ENCODE results near the gene TRPV6. TPM values are rescaled to one million over a fixed set of nuclear protein-coding genes. Genes with fewer than 3 reads are reported as not detected.
A peak's percentile ranks its signal among the peaks of the same experiment; 100 is the strongest.

The TRPV6 gene
- total RNA-seq, 1 donor from 2014 or later: not detected

DNA sequence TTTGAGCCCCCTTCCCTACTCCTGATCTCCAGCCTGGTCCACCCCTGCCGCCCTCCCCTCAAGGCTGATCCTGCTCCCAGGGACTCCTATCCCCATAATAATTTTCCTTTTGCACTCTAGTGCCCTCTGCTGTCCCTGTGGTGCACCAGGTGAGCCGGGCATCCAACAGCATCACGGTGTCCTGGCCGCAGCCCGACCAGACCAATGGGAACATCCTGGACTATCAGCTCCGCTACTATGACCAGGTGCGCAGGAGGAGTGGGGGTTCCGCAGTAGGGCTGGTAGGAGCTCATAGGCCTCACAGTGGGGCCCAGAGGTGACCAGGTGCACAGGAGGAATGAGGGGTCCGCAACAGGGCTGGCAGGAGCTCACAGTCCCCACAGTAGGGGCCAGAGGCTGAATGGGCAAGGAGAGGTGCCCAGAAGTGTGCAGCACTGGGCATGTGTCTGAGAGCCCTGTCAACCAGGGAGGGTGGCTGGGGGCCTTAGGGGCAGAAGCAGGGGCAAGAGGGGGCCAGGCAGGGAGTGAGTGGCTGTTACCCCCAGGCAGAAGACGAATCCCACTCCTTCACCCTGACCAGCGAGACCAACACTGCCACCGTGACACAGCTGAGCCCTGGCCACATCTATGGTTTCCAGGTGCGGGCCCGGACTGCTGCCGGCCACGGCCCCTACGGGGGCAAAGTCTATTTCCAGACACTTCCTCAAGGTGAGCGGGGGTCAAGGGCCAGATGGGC lies 19.0 kb downstream of the TRPV6 start:
- H3K4me3 Mint-ChIP-seq (ENCODE audit: unreplicated experiment): no peak overlapping the region
- no peaks in the 10 kb centered on the region for H3K36me3 Mint-ChIP-seq (ENCODE audit: low read depth, unreplicated experiment)
- no peak overlapping the region for H3K27ac Mint-ChIP-seq (ENCODE audit: unreplicated experiment)
- DNase-seq (ENCODE audit: low spot score): peak; percentile 66
- TF ChIP-seq, protein P1, sequence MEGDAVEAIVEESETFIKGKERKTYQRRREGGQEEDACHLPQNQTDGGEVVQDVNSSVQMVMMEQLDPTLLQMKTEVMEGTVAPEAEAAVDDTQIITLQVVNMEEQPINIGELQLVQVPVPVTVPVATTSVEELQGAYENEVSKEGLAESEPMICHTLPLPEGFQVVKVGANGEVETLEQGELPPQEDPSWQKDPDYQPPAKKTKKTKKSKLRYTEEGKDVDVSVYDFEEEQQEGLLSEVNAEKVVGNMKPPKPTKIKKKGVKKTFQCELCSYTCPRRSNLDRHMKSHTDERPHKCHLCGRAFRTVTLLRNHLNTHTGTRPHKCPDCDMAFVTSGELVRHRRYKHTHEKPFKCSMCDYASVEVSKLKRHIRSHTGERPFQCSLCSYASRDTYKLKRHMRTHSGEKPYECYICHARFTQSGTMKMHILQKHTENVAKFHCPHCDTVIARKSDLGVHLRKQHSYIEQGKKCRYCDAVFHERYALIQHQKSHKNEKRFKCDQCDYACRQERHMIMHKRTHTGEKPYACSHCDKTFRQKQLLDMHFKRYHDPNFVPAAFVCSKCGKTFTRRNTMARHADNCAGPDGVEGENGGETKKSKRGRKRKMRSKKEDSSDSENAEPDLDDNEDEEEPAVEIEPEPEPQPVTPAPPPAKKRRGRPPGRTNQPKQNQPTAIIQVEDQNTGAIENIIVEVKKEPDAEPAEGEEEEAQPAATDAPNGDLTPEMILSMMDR (IDR thresholded peaks at IDR 0.05; ENCODE audit: unreplicated experiment): no peak
- H3K27me3 Mint-ChIP-seq (ENCODE audit: unreplicated experiment): peaks cover 11% of the 10 kb centered on the region
- H3K9me3 Mint-ChIP-seq (ENCODE audit: unreplicated experiment): no peaks in the 10 kb centered on the region
- H3K4me1 Mint-ChIP-seq (ENCODE audit: unreplicated experiment): no peaks in the 10 kb centered on the region

DNA sequence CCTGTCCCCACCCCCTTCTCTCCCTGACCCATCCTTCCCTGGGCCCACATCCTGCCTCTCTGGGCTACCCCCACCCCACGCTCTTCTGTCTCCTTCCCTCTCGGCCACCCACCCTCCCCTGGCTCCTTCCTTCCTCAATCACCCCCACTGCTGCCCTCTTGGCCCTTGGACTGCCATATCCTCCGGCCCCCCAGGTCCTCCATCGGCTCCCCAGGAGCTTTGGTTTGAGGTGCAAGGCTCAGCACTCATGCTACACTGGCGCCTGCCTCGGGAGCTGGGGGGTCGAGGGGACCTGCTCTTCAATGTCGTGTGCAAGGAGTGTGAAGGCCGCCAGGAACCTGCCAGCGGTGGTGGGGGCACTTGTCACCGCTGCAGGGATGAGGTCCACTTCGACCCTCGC lies 19.8 kb downstream of the TRPV6 start:
- TF ChIP-seq, protein P1 (IDR thresholded peaks at IDR 0.05; ENCODE audit: unreplicated experiment): no peak
- Mint-ChIP-seq H3K27me3 (ENCODE audit: unreplicated experiment) (peaks cover 11% of the 10 kb centered on the region), H3K4me1 (ENCODE audit: unreplicated experiment) (no peaks in the 10 kb centered on the region), H3K36me3 (ENCODE audit: low read depth, unreplicated experiment) (no peaks in the 10 kb centered on the region), H3K4me3 (ENCODE audit: unreplicated experiment) (no peak overlapping the region), H3K27ac (ENCODE audit: unreplicated experiment) (no peak overlapping the region), H3K9me3 (ENCODE audit: unreplicated experiment) (no peaks in the 10 kb centered on the region)
- no peak for DNase-seq (ENCODE audit: low spot score)

DNA sequence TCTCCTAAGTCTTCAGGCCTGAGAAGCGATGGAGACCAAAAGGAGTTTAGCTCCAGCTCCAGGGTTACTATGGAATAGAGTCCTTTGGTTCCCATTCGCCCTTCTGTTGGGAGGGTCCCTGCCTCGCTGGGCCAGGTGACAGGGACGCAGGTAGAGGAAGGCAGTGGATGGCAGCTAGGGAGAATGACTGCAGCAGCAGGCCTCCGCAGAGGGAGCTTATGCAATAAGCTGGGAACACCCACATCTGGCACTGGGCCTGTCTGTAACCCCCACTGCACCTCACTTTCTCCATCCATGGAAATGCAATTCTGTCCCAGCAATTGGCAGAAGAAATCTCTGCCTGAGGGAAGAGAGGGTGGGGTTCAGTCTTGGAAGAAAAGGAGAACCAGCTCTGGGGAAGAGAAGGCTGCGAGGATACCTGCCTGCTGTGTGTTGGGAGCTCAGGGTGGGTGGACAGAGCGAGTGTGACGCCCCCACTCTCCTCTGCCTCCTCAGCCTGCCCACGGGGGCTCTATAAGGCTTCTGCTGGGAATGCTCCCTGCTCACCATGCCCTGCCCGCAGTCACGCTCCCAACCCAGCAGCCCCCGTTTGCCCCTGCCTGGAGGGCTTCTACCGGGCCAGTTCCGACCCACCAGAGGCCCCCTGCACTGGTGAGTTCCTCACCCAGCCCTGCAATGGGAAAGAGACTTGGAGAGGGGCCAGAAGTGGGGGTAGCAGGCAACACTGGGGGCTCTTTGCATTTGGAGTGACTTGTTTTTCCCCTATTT lies 20.4 kb downstream of the TRPV6 start:
- Mint-ChIP-seq H3K36me3 (ENCODE audit: low read depth, unreplicated experiment) (no peaks in the 10 kb centered on the region), H3K4me1 (ENCODE audit: unreplicated experiment) (no peaks in the 10 kb centered on the region), H3K4me3 (ENCODE audit: unreplicated experiment) (no peak overlapping the region), H3K27me3 (ENCODE audit: unreplicated experiment) (peaks cover 11% of the 10 kb centered on the region), H3K9me3 (ENCODE audit: unreplicated experiment) (no peaks in the 10 kb centered on the region), H3K27ac (ENCODE audit: unreplicated experiment) (no peak overlapping the region)
- no peak for DNase-seq (ENCODE audit: low spot score)
- TF ChIP-seq, protein P1 (IDR thresholded peaks at IDR 0.05; ENCODE audit: unreplicated experiment): no peak

DNA sequence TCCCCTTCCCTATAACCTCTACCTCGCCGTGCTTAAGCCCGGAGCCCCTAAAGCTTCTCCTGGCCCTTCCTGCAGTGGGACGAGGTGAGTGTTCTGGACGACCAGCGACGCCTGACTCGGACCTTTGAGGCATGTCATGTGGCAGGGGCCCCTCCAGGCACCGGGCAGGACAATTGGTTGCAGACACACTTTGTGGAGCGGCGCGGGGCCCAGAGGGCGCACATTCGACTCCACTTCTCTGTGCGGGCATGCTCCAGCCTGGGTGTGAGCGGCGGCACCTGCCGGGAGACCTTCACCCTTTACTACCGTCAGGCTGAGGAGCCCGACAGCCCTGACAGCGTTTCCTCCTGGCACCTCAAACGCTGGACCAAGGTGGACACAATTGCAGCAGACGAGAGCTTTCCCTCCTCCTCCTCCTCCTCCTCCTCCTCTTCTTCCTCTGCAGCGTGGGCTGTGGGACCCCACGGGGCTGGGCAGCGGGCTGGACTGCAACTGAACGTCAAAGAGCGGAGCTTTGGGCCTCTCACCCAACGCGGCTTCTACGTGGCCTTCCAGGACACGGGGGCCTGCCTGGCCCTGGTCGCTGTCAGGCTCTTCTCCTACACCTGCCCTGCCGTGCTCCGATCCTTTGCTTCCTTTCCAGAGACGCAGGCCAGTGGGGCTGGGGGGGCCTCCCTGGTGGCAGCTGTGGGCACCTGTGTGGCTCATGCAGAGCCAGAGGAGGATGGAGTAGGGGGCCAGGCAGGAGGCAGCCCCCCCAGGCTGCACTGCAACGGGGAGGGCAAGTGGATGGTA lies 21.5 kb downstream of the TRPV6 start:
- Mint-ChIP-seq H3K27me3 (ENCODE audit: unreplicated experiment) (peaks cover 8% of the 10 kb centered on the region), H3K27ac (ENCODE audit: unreplicated experiment) (no peak overlapping the region), H3K36me3 (ENCODE audit: low read depth, unreplicated experiment) (no peaks in the 10 kb centered on the region), H3K4me1 (ENCODE audit: unreplicated experiment) (no peaks in the 10 kb centered on the region), H3K9me3 (ENCODE audit: unreplicated experiment) (no peaks in the 10 kb centered on the region), H3K4me3 (ENCODE audit: unreplicated experiment) (no peak overlapping the region)
- TF ChIP-seq, protein P1 (IDR thresholded peaks at IDR 0.05; ENCODE audit: unreplicated experiment): no peak
- DNase-seq (ENCODE audit: low spot score): no peak
